Epithelial cell of esophagus (primary cell): Measurements from ENCODE around the gene TAF11.
"Not testable (repeated sequence)": the region's sequence is repeated elsewhere in the genome, so short reads cannot be mapped to it uniquely, and the experiment has no call there.

Source experiments
- DNase-seq: peaks from one replicate; pipeline ENCODE4 v3.0.0; 2010; ENCODE audit warnings: low read depth
- H3K4me3 ChIP-seq: 2 replicates; pipeline ENCODE4 v1.5.1; 2011; ENCODE audit warnings: mild to moderate bottlenecking, low read length, control low read depth
- CTCF ChIP-seq: IDR thresholded peaks from 2 replicates; pipeline ENCODE4 v1.5.1; 2011; ENCODE audit warnings: low read depth, mild to moderate bottlenecking, low read length, control low read depth, inconsistent platforms; ENCODE audit not compliant: insufficient read depth; ENCODE audit errors: missing control alignments

The TAF11 gene

GRCh38 chr6:34906826-34907225 is 19.0 kb upstream of the TAF11 start:
- DNase-seq: no peak
- no peak for TF ChIP-seq CTCF

GRCh38 chr6:34904990-34905613 is 17.3 kb upstream of the TAF11 start:
- no peak for DNase-seq
- H3K4me3 ChIP-seq: no peak overlapping the region
- TF ChIP-seq CTCF: no peak

More at GRCh38 chr6:34906826-34907225, 19.0 kb upstream of the TAF11 start:
- no peak overlapping the region for H3K4me3 ChIP-seq

- no peak overlapping the region for H3K4me3 ChIP-seq
- DNase-seq: no peak
- TF ChIP-seq CTCF: no peak
Measured at GRCh38 chr6:34901930-34902329, 14.1 kb upstream of the TAF11 start.

- TF ChIP-seq CTCF: no peak
- DNase-seq: no peak
Measured at GRCh38 chr6:34900321-34901031, 12.6 kb upstream of the TAF11 start.

GRCh38 chr6:34899748-34900147 is 11.9 kb upstream of the TAF11 start:
- DNase-seq, H3K4me3 ChIP-seq: not testable (repeated sequence)

More at GRCh38 chr6:34900321-34901031, 12.6 kb upstream of the TAF11 start:
- H3K4me3 ChIP-seq: no peak overlapping the region

- no peak for TF ChIP-seq CTCF
- no peak overlapping the region for H3K4me3 ChIP-seq
- no peak for DNase-seq
Measured at GRCh38 chr6:34897716-34898115, 9.9 kb upstream of the TAF11 start.

- H3K4me3 ChIP-seq: no peak overlapping the region
- no peak for TF ChIP-seq CTCF
- no peak for DNase-seq
Measured at GRCh38 chr6:34897130-34897529, 9.3 kb upstream of the TAF11 start.
